ENCODE measurements around the gene SH2D6.

The SH2D6 gene

GRCh38 chr2:85395912-85396475 is 22.5 kb upstream of the SH2D6 start:
- TF ChIP-seq POLR2AphosphoS5 (IDR thresholded peaks at IDR 0.05; ENCODE audit: low read depth, low read length) (no peak), REST (IDR thresholded peaks at IDR 0.05; ENCODE audit: insufficient read depth in 1 of 2, low read depth in 2 of 2, low read length in 2 of 2) (no peak), FOXP2 (optimal IDR thresholded peaks at IDR 0.05; ENCODE audit: borderline replicate concordance, extremely low read depth, extremely low read length, insufficient read depth) (no peak), SIN3A (IDR thresholded peaks at IDR 0.05; ENCODE audit: borderline replicate concordance, insufficient read depth, low read length) (no peak), TAF1 (IDR thresholded peaks at IDR 0.05; ENCODE audit: borderline replicate concordance, insufficient read depth, low read length) (no peak)

GRCh38 chr2:85396531-85397470 is 21.7 kb upstream of the SH2D6 start:
- TF ChIP-seq POLR2AphosphoS5 (IDR thresholded peaks at IDR 0.05; ENCODE audit: low read depth, low read length), result no peak
- no peak for TF ChIP-seq SIN3A (IDR thresholded peaks at IDR 0.05; ENCODE audit: borderline replicate concordance, insufficient read depth, low read length)
- no peak for TF ChIP-seq REST (IDR thresholded peaks at IDR 0.05; ENCODE audit: insufficient read depth in 1 of 2, low read depth in 2 of 2, low read length in 2 of 2)
- no peak for TF ChIP-seq TAF1 (IDR thresholded peaks at IDR 0.05; ENCODE audit: borderline replicate concordance, insufficient read depth, low read length)
- no peak for TF ChIP-seq FOXP2 (optimal IDR thresholded peaks at IDR 0.05; ENCODE audit: borderline replicate concordance, extremely low read depth, extremely low read length, insufficient read depth)

GRCh38 chr2:85397925-85398331 is 20.6 kb upstream of the SH2D6 start:
- TF ChIP-seq FOXP2 (optimal IDR thresholded peaks at IDR 0.05; ENCODE audit: borderline replicate concordance, extremely low read depth, extremely low read length, insufficient read depth) (no peak), REST (IDR thresholded peaks at IDR 0.05; ENCODE audit: insufficient read depth in 1 of 2, low read depth in 2 of 2, low read length in 2 of 2) (no peak), SIN3A (IDR thresholded peaks at IDR 0.05; ENCODE audit: borderline replicate concordance, insufficient read depth, low read length) (no peak), POLR2AphosphoS5 (IDR thresholded peaks at IDR 0.05; ENCODE audit: low read depth, low read length) (no peak), TAF1 (IDR thresholded peaks at IDR 0.05; ENCODE audit: borderline replicate concordance, insufficient read depth, low read length) (no peak)

- TF ChIP-seq REST (IDR thresholded peaks at IDR 0.05; ENCODE audit: insufficient read depth in 1 of 2, low read depth in 2 of 2, low read length in 2 of 2), result no peak
- TF ChIP-seq POLR2AphosphoS5 (IDR thresholded peaks at IDR 0.05; ENCODE audit: low read depth, low read length), result no peak
- no peak for TF ChIP-seq SIN3A (IDR thresholded peaks at IDR 0.05; ENCODE audit: borderline replicate concordance, insufficient read depth, low read length)
- TF ChIP-seq FOXP2 (optimal IDR thresholded peaks at IDR 0.05; ENCODE audit: borderline replicate concordance, extremely low read depth, extremely low read length, insufficient read depth), result no peak
- TF ChIP-seq TAF1 (IDR thresholded peaks at IDR 0.05; ENCODE audit: borderline replicate concordance, insufficient read depth, low read length), result no peak
Measured at GRCh38 chr2:85398426-85399182, 19.9 kb upstream of the SH2D6 start.

Measured in PFSK-1 (cell line).